SU-DHL-6 (cell line): ENCODE data around the gene RNF144A.
A peak's percentile ranks its signal among the peaks of the same experiment; 100 is the strongest.

Source experiments
- H2AFZ ChIP-seq: fragments of 200-600 bp; sonication (generic); 2 replicates; pipeline ENCODE4 v1.6.1; 2014; ENCODE audit warnings: low read depth, mild to moderate bottlenecking, moderate library complexity, mixed read lengths, antibody characterized with exemption, low read length; ENCODE audit not compliant: severe bottlenecking
- H3F3A ChIP-seq: fragments of 200-600 bp; shearing (Covaris generic); 2 replicates; pipeline ENCODE4 v1.6.0; 2016; ENCODE audit warnings: antibody characterized with exemption, mild to moderate bottlenecking; ENCODE audit not compliant: insufficient read depth
- H3K27ac ChIP-seq: fragments of 200-600 bp; sonication (generic); 2 replicates; pipeline ENCODE4 v1.5.1; 2016; ENCODE audit warnings: low read depth, mild to moderate bottlenecking, low read length, moderate library complexity, mixed read lengths
- H3K27me3 ChIP-seq: fragments of 200-600 bp; sonication (generic), shearing (Covaris generic); 2 replicates; pipeline ENCODE4 v1.6.0; 2014; ENCODE audit warnings: mild to moderate bottlenecking, low read length
- H3K36me3 ChIP-seq: fragments of 200-600 bp; sonication (generic); 2 replicates; pipeline ENCODE4 v1.6.1; 2014; ENCODE audit warnings: mild to moderate bottlenecking, low read length, mixed read lengths
- H3K4me2 ChIP-seq: fragments of 300-600, 200-600 bp; shearing (Covaris generic), sonication (generic); 2 replicates; pipeline ENCODE4 v1.6.0; 2014; ENCODE audit warnings: low read length, low read depth, mild to moderate bottlenecking; ENCODE audit not compliant: poor library complexity, severe bottlenecking
- H3K4me3 ChIP-seq: fragments of 200-600 bp; sonication (generic); 2 replicates; pipeline ENCODE4 v1.5.1; 2014; ENCODE audit warnings: antibody characterized with exemption, low read length, mild to moderate bottlenecking, mixed read lengths; ENCODE audit not compliant: insufficient read depth, poor library complexity, severe bottlenecking
- H3K79me2 ChIP-seq: fragments of 200-600 bp; sonication (generic); 2 replicates; pipeline ENCODE4 v1.6.1; 2014; ENCODE audit warnings: mild to moderate bottlenecking, low read length, moderate library complexity; ENCODE audit not compliant: insufficient read depth
- H3K9ac ChIP-seq: fragments of 200-600 bp; sonication (generic); 2 replicates; pipeline ENCODE4 v1.7.0; 2014; ENCODE audit warnings: mild to moderate bottlenecking, low read length
- H3K9me2 ChIP-seq: fragments of 200-600 bp; sonication (generic); replicated peaks from 2 replicates; pipeline ENCODE4 v1.6.1; 2014; ENCODE audit warnings: low read length; ENCODE audit not compliant: insufficient read depth
- H3K9me3 ChIP-seq: fragments of 200-600 bp; sonication (generic); 2 replicates; pipeline ENCODE4 v1.6.1; 2014; ENCODE audit warnings: low read length, mixed read lengths; ENCODE audit not compliant: insufficient read depth
- H4K20me1 ChIP-seq: fragments of 200-600 bp; sonication (generic); 2 replicates; pipeline ENCODE4 v1.6.1; 2014; ENCODE audit warnings: low read depth, mild to moderate bottlenecking, antibody characterized with exemption, low read length, moderate library complexity, mixed read lengths
- EZH2phosphoT487 ChIP-seq: fragments of 200-600 bp; sonication (generic), shearing (Covaris generic); conservative IDR thresholded peaks from 2 replicates; pipeline ENCODE4 v1.6.1; 2018; ENCODE audit warnings: mild to moderate bottlenecking, antibody characterized with exemption, low read length, moderate library complexity, mixed read lengths
- TF ChIP-seq, protein P1 (sequence below): fragments of 200-600 bp; sonication (generic); IDR thresholded peaks from one replicate; pipeline ENCODE4 v1.5.1; 2017; ENCODE audit warnings: antibody characterized with exemption, mild to moderate bottlenecking, low read length, moderate library complexity; ENCODE audit not compliant: insufficient read depth, poor library complexity, severe bottlenecking

RNF144A gene

DNA sequence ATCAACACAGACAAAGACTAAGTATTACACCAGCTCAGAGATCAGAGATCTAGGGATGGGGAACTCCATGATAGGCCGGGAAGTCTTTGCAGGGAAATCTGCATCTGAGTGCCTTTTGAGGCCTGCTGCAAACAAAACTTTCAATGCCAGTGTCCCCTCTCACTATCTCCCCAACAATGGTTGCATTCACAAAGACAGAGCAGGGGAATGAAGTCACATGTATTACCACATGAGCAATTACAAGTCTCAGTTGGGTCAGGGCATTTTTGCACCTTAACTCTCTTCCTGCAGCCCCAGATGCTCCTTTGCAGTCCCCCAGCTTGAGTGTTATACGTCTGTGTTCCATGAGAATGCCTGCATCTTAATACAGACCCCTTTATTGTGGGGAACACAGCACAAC lies 1.8 kb upstream of the RNF144A start:
- no peaks in the 10 kb centered on the region for H3F3A ChIP-seq
- no peaks in the 10 kb centered on the region for H3K36me3 ChIP-seq

DNA sequence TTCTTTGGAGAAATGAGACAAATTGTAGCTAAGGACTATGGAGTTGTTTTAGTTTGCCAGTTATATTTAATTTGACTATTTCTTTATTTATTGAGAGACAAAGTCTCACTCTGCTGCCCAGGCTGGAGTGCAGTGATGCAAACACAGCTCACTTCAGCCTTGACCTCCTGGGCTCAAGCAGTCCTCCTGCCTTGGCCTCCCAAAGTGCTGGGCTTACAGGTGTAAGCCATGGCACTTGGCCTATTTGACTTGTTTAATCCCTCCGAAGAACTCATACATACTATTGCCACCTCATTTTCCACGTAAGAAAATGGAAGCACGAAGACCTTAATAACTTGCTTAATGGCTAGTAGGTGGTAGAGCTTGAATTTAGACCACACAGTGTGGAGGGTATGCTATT lies 988 bp upstream of the RNF144A start:
- H3F3A ChIP-seq = no peaks in the 10 kb centered on the region
- H3K9me2 ChIP-seq = no peaks in the 10 kb centered on the region
- H3K79me2 ChIP-seq = no peaks in the 10 kb centered on the region
- no peaks in the 10 kb centered on the region for H3K36me3 ChIP-seq
- H3K4me3 ChIP-seq = no peak overlapping the region
- H3K9ac ChIP-seq = no peak overlapping the region
- H3K27me3 ChIP-seq = no peaks in the 10 kb centered on the region
- no peak overlapping the region for H2AFZ ChIP-seq
- no peak overlapping the region for H3K27ac ChIP-seq
- H3K4me2 ChIP-seq = no peak overlapping the region
- no peaks in the 10 kb centered on the region for H4K20me1 ChIP-seq
- H3K9me3 ChIP-seq = no peaks in the 10 kb centered on the region
- no peak for TF ChIP-seq EZH2phosphoT487
- TF ChIP-seq, protein P1, sequence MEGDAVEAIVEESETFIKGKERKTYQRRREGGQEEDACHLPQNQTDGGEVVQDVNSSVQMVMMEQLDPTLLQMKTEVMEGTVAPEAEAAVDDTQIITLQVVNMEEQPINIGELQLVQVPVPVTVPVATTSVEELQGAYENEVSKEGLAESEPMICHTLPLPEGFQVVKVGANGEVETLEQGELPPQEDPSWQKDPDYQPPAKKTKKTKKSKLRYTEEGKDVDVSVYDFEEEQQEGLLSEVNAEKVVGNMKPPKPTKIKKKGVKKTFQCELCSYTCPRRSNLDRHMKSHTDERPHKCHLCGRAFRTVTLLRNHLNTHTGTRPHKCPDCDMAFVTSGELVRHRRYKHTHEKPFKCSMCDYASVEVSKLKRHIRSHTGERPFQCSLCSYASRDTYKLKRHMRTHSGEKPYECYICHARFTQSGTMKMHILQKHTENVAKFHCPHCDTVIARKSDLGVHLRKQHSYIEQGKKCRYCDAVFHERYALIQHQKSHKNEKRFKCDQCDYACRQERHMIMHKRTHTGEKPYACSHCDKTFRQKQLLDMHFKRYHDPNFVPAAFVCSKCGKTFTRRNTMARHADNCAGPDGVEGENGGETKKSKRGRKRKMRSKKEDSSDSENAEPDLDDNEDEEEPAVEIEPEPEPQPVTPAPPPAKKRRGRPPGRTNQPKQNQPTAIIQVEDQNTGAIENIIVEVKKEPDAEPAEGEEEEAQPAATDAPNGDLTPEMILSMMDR = no peak

More for the DNA sequence above, 1.8 kb upstream of the RNF144A start:
- no peaks in the 10 kb centered on the region for H3K79me2 ChIP-seq
- H2AFZ ChIP-seq = no peak overlapping the region
- no peaks in the 10 kb centered on the region for H3K27me3 ChIP-seq
- no peak overlapping the region for H3K9ac ChIP-seq
- TF ChIP-seq EZH2phosphoT487 = no peak
- TF ChIP-seq, protein P1 = no peak
- no peaks in the 10 kb centered on the region for H3K9me2 ChIP-seq
- no peaks in the 10 kb centered on the region for H3K9me3 ChIP-seq
- H3K4me3 ChIP-seq = no peak overlapping the region
- H3K4me2 ChIP-seq = no peak overlapping the region
- H4K20me1 ChIP-seq = no peaks in the 10 kb centered on the region
- H3K27ac ChIP-seq = no peak overlapping the region

DNA sequence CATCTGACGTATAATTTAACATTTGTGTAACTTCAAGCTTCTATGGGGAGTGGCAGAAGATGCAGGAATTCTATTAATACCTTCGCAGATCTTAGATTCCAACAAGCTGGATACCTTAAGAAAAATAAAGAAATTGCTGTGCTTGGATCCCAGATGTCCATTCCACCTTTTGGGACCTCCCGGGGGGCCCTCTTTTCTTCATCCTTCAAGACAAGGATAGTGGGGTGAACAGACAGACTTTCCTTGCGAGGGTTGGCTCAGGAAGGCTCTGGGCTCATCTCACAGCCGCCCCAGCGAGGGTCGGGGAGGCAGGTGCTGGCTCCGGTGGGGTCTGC lies 509 bp upstream of the RNF144A start:
- Histone ChIP-seq H3K27me3 (no peaks in the 10 kb centered on the region), H3F3A (no peaks in the 10 kb centered on the region), H3K9me3 (no peaks in the 10 kb centered on the region), H3K9ac (no peak overlapping the region), H3K4me2 (peak overlapping the region; percentile 19), H3K4me3 (no peak overlapping the region), H3K9me2 (no peaks in the 10 kb centered on the region), H3K27ac (no peak overlapping the region), H2AFZ (no peak overlapping the region), H4K20me1 (no peaks in the 10 kb centered on the region), H3K36me3 (no peaks in the 10 kb centered on the region), H3K79me2 (no peaks in the 10 kb centered on the region)
- TF ChIP-seq, protein P1 = no peak
- no peak for TF ChIP-seq EZH2phosphoT487
